SK-N-SH (cell line): Measurements from ENCODE around the gene MYO1E. TPM values are rescaled to one million over a fixed set of nuclear protein-coding genes. Genes with fewer than 3 reads are reported as not detected.

ENCODE experiments used
- CTCF ChIA-PET: fragments of 300-600, 350-600 bp; formaldehyde crosslinking; extraction: SDS; loops from one replicate; lab custom pipeline; 2021; lab: Yijun Ruan, JAX
- POLR2A ChIA-PET: fragments of 350-600 bp; sonication (Branson Sonifier 250); formaldehyde crosslinking; extraction: SDS; loops from one replicate; lab custom pipeline; 2020; ENCODE audit warnings: antibody characterized with exemption, inconsistent platforms; lab: Yijun Ruan, JAX
- DNase-seq: peaks from one replicate; pipeline ENCODE4 v3.0.0; 2012
- H2AFZ ChIP-seq: fragments of 200-600 bp; sonication (generic); 2 replicates; pipeline ENCODE4 v1.8.1; 2016; ENCODE audit warnings: antibody characterized with exemption, mild to moderate bottlenecking, low read depth
- H3F3A ChIP-seq: fragments of 200-600 bp; sonication (generic); replicated peaks from 2 replicates; pipeline ENCODE3; 2016; ENCODE audit warnings: antibody characterized with exemption, mild to moderate bottlenecking; ENCODE audit not compliant: insufficient read depth
- H3K27ac ChIP-seq, 2 experiments: fragments of 200-500 bp in 1 of 2; fragments of 200-600 bp in 1 of 2; sonication (Bioruptor generic) in 1 of 2; sonication (generic), shearing (Covaris generic) in 1 of 2; 2 replicates each; pipeline versions ENCODE4 v1.5.1 to v1.6.1; 2014 to 2016; ENCODE audit warnings: low read depth in 2 of 2, inconsistent platforms in 1 of 2, low read length in 1 of 2, mild to moderate bottlenecking in 1 of 2, mixed read lengths in 1 of 2
- H3K27me3 ChIP-seq: fragments of 200-600 bp; sonication (generic), shearing (Covaris generic); 2 replicates; pipeline ENCODE4 v1.6.1; 2016; ENCODE audit warnings: mixed run types; ENCODE audit not compliant: insufficient read depth
- H3K36me3 ChIP-seq, 2 experiments: fragments of 200-500 bp in 1 of 2; fragments of 200-600 bp in 1 of 2; sonication (Bioruptor generic) in 1 of 2; sonication (generic) in 1 of 2; replicated peaks in 1 of 2; 2 replicates each; pipeline versions ENCODE3 to v1.5.1; 2014 to 2016; ENCODE audit warnings: low read length in 1 of 2, mild to moderate bottlenecking in 1 of 2; ENCODE audit not compliant: insufficient read depth in 2 of 2, control insufficient read depth in 1 of 2
- H3K4me1 ChIP-seq, 2 experiments: fragments of 200-500 bp in 1 of 2; fragments of 200-600 bp in 1 of 2; sonication (Bioruptor generic) in 1 of 2; sonication (generic), shearing (Covaris generic) in 1 of 2; 2 replicates each; pipeline versions ENCODE4 v1.5.1 to v1.6.1; 2014 to 2016; ENCODE audit warnings: low read depth in 1 of 2, low read length in 1 of 2, mixed run types in 1 of 2; ENCODE audit not compliant: insufficient read depth in 2 of 2, control insufficient read depth in 1 of 2
- H3K4me2 ChIP-seq: fragments of 200-600 bp; sonication (generic), shearing (Covaris generic); 2 replicates; pipeline ENCODE4 v1.6.1; 2017; ENCODE audit warnings: mixed run types
- H3K4me3 ChIP-seq, 2 experiments: fragments of 200-500 bp in 1 of 2; fragments of 200-600 bp in 1 of 2; sonication (Bioruptor generic) in 1 of 2; sonication (generic), shearing (Covaris generic) in 1 of 2; 2 replicates each; pipeline versions ENCODE4 v1.5.1 to v1.8.1; 2014 to 2016; ENCODE audit warnings: low read depth in 2 of 2, inconsistent platforms in 1 of 2, low read length in 1 of 2, mild to moderate bottlenecking in 1 of 2, mixed read lengths in 1 of 2, moderate library complexity in 1 of 2
- H3K79me2 ChIP-seq: fragments of 200-600 bp; sonication (generic); 2 replicates; pipeline ENCODE4 v1.8.1; 2017; ENCODE audit warnings: mild to moderate bottlenecking; ENCODE audit not compliant: insufficient read depth
- H3K9ac ChIP-seq: fragments of 200-600 bp; sonication (generic); 2 replicates; pipeline ENCODE4 v1.6.1; 2017; ENCODE audit warnings: mixed run types
- H3K9me2 ChIP-seq: fragments of 200-600 bp; sonication (generic); 2 replicates; pipeline ENCODE4 v1.6.1; 2017; ENCODE audit warnings: mixed run types
- H3K9me3 ChIP-seq: fragments of 200-600 bp; sonication (generic); 2 replicates; pipeline ENCODE4 v1.6.1; 2017; ENCODE audit warnings: mixed run types, mild to moderate bottlenecking, moderate library complexity
- H4K20me1 ChIP-seq: fragments of 200-600 bp; sonication (generic); 2 replicates; pipeline ENCODE4 v1.6.1; 2017; ENCODE audit warnings: mild to moderate bottlenecking, mixed run types; ENCODE audit not compliant: insufficient read depth
- CHD2 ChIP-seq: fragments of 150-350 bp; IDR thresholded peaks from 2 replicates; pipeline ENCODE4 v1.6.1; 2018; ENCODE audit warnings: low read length; ENCODE audit not compliant: partially characterized antibody
- FOSL2 ChIP-seq: IDR thresholded peaks from 2 replicates; pipeline ENCODE4 v1.4.0; 2012; ENCODE audit warnings: low read depth, mild to moderate bottlenecking, moderate library complexity, borderline replicate concordance
- JUND ChIP-seq: IDR thresholded peaks from 2 replicates; pipeline ENCODE4 v1.4.0; 2012
- MEF2A ChIP-seq: IDR thresholded peaks from 2 replicates; pipeline ENCODE4 v1.4.0; 2012; ENCODE audit warnings: low read depth, borderline replicate concordance
- RXRA ChIP-seq: IDR thresholded peaks from 2 replicates; pipeline ENCODE4 v1.4.0; 2012; ENCODE audit warnings: low read depth, mild to moderate bottlenecking, borderline replicate concordance
- TAF1 ChIP-seq: IDR thresholded peaks from 2 replicates; pipeline ENCODE4 v1.6.1; 2012; ENCODE audit warnings: low read depth, mild to moderate bottlenecking, low read length, moderate library complexity, borderline replicate concordance
- TEAD4 ChIP-seq: IDR thresholded peaks from 2 replicates; pipeline ENCODE4 v1.4.0; 2012; ENCODE audit warnings: mild to moderate bottlenecking, borderline replicate concordance; ENCODE audit not compliant: insufficient read depth
- WGBS: methylation state at CpG from one replicate; pipeline ENCODE4 v1.1.6; 2017; ENCODE audit warnings: low lambda C conversion rate; 5-methylcytosine and 5-hydroxymethylcytosine counted together
- polyA plus RNA-seq, 3 experiments: library from polyadenylated mRNA; depleted of rRNA; stranded (reverse); fragments of >200 nt; gene quantifications; 2 replicates each; pipeline ENCODE4 v1.2.3, GENCODE V29; 2012
- TF ChIP-seq, protein P1 (sequence below): IDR thresholded peaks from 2 replicates; pipeline ENCODE4; 2012
- TF ChIP-seq, protein P2 (sequence below): fragments of 150-350 bp; IDR thresholded peaks from 2 replicates; pipeline ENCODE4 v1.6.1; 2016; ENCODE audit warnings: mild to moderate bottlenecking, low read depth, low read length
- TF ChIP-seq, protein P3 (sequence below): IDR thresholded peaks from 2 replicates; pipeline ENCODE4 v1.4.0; 2012; ENCODE audit warnings: low read depth
- TF ChIP-seq, protein P4 (sequence below): IDR thresholded peaks from 2 replicates; pipeline ENCODE4 v1.6.1; 2012; ENCODE audit warnings: mild to moderate bottlenecking, low read depth, low read length, moderate library complexity

The MYO1E gene
- polyA plus RNA-seq, 1 of the 3 experiments (the other 2 are of a cell fraction), result 9.7 TPM

DNA sequence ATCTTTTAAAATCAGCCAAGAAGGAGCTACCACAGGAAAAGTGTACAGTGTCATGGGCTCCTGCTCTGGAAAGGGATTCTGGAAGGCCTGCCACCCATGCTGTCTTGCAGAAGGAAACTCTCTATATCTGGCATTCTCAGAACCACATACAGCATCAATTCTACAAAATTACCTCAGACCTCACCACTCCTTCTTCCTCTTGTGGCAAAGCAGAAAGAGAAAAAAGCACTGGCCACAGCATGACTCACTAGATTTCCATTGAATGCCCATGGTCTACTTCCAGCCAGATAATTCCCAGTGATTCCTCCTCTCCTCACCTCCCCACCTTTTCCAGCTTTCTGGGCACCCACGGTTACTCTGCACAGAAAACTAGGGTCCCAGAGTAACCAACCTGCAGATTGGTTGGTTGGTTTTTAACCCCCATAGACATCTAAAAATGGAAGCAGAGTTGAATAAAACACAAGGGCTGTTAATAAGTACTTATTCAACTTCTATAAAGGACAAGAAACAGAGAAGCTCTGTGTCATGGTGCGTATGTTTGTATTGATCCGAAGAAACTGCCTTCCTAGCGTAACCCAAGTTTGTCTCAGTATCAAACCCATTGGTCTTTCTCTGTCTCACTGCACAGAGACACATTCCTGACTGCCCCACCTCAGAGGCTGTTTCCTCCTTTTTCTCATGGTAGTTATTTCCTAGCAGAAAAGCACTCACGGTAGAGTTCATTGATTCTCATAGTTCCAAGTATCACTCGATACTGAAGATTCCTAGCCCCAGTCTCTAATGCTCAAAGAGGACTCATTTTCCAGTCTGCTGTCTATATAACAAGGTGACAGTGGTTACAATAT lies 98.3 kb downstream of the MYO1E start:
- Histone ChIP-seq H3K9ac (no peak overlapping the region), H4K20me1 (no peaks in the 10 kb centered on the region), H3K4me1 (peaks cover 0 to 5% of the 10 kb centered on the region in 2 experiments; a peak in 1 of 4 replicates), H2AFZ (no peak overlapping the region), H3K9me2 (no peaks in the 10 kb centered on the region), H3K36me3 (peaks cover 0 to 11% of the 10 kb centered on the region in 2 experiments), H3K27me3 (no peaks in the 10 kb centered on the region), H3K4me2 (no peak overlapping the region), H3K9me3 (no peaks in the 10 kb centered on the region), H3K27ac (peak overlapping the region in 1 of 2 experiments; percentile 51; a peak in 2 of 4 replicates), H3K79me2 (peaks cover 24% of the 10 kb centered on the region), H3K4me3 (no peak overlapping the region), H3F3A (peaks cover 3% of the 10 kb centered on the region)
- DNase-seq, result no peak
- TF ChIP-seq, protein P1, sequence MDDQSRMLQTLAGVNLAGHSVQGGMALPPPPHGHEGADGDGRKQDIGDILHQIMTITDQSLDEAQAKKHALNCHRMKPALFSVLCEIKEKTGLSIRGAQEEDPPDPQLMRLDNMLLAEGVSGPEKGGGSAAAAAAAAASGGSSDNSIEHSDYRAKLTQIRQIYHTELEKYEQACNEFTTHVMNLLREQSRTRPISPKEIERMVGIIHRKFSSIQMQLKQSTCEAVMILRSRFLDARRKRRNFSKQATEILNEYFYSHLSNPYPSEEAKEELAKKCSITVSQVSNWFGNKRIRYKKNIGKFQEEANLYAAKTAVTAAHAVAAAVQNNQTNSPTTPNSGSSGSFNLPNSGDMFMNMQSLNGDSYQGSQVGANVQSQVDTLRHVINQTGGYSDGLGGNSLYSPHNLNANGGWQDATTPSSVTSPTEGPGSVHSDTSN, result no peak
- TF ChIP-seq JUND (peak; percentile 26; the same call in 1 of the 2 replicates), MEF2A (no peak), FOSL2 (peak; percentile 58; the same call in 1 of the 2 replicates), TEAD4 (no peak), CHD2 (no peak), TAF1 (no peak), RXRA (no peak)
- TF ChIP-seq, protein P2, sequence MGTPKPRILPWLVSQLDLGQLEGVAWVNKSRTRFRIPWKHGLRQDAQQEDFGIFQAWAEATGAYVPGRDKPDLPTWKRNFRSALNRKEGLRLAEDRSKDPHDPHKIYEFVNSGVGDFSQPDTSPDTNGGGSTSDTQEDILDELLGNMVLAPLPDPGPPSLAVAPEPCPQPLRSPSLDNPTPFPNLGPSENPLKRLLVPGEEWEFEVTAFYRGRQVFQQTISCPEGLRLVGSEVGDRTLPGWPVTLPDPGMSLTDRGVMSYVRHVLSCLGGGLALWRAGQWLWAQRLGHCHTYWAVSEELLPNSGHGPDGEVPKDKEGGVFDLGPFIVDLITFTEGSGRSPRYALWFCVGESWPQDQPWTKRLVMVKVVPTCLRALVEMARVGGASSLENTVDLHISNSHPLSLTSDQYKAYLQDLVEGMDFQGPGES, result no peak
- TF ChIP-seq, protein P3, sequence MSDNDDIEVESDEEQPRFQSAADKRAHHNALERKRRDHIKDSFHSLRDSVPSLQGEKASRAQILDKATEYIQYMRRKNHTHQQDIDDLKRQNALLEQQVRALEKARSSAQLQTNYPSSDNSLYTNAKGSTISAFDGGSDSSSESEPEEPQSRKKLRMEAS, result no peak
- TF ChIP-seq, protein P4, sequence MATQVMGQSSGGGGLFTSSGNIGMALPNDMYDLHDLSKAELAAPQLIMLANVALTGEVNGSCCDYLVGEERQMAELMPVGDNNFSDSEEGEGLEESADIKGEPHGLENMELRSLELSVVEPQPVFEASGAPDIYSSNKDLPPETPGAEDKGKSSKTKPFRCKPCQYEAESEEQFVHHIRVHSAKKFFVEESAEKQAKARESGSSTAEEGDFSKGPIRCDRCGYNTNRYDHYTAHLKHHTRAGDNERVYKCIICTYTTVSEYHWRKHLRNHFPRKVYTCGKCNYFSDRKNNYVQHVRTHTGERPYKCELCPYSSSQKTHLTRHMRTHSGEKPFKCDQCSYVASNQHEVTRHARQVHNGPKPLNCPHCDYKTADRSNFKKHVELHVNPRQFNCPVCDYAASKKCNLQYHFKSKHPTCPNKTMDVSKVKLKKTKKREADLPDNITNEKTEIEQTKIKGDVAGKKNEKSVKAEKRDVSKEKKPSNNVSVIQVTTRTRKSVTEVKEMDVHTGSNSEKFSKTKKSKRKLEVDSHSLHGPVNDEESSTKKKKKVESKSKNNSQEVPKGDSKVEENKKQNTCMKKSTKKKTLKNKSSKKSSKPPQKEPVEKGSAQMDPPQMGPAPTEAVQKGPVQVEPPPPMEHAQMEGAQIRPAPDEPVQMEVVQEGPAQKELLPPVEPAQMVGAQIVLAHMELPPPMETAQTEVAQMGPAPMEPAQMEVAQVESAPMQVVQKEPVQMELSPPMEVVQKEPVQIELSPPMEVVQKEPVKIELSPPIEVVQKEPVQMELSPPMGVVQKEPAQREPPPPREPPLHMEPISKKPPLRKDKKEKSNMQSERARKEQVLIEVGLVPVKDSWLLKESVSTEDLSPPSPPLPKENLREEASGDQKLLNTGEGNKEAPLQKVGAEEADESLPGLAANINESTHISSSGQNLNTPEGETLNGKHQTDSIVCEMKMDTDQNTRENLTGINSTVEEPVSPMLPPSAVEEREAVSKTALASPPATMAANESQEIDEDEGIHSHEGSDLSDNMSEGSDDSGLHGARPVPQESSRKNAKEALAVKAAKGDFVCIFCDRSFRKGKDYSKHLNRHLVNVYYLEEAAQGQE, result no peak
- CTCF ChIA-PET, result interaction anchor here (1.1 kb wide), 1 partner anchor 27 kb away, joined by 3 read pairs; no protein-coding TSS in a partner anchor
- POLR2A ChIA-PET, result no interaction called here
- 87% methylated on average over 6 of the region's 6 CpGs for WGBS
